Lower leg skin (tissue), 4 donors: ENCODE measurements around the gene MARCHF10. TPM values are rescaled to one million over a fixed set of nuclear protein-coding genes. Genes with fewer than 3 reads are reported as not detected.

Experiments
- DNase-seq, 2 donors: peaks; one replicate each; pipeline ENCODE4 v3.0.0-alpha.2; 2019; ENCODE audit warnings: low spot score in 2 of 2
- H3K4me3 ChIP-seq: fragments of 200-600 bp; sonication (generic); 2 replicates; pipeline ENCODE4 v1.5.1; 2017; ENCODE audit warnings: mild to moderate bottlenecking, low read depth; ENCODE audit not compliant: poor library complexity, severe bottlenecking
- POLR2A ChIP-seq, 2 donors: fragments of 450-650 bp; IDR thresholded peaks; one replicate each; pipeline ENCODE4 v1.6.1; 2016 to 2017; ENCODE audit warnings: antibody characterized with exemption in 2 of 2, mild to moderate bottlenecking in 1 of 2, moderate library complexity in 1 of 2
- WGBS, 2 donors: methylation state at CpG; one replicate each; pipeline ENCODE4 v1.1.5; 2018; 5-methylcytosine and 5-hydroxymethylcytosine counted together
- intact Hi-C: fragments of 100-400 bp; cut with DNase I; formaldehyde crosslinking; loops from one replicate; pipeline ENCODE4 v1.15.0; 2023; ENCODE audit warnings: low total_unique reads
- total RNA-seq, 4 donors: library from RNA; depleted of rRNA; stranded (reverse); fragments of >200 nt; gene quantifications; one replicate each; pipeline ENCODE4 v1.1.0, GENCODE V29; 2016
- TF ChIP-seq, protein P1 (sequence below), 3 donors: fragments of 450-650 bp; IDR thresholded peaks; one replicate each; pipeline ENCODE4 v1.5.1; 2016; ENCODE audit warnings: antibody characterized with exemption in 3 of 3, mild to moderate bottlenecking in 3 of 3, moderate library complexity in 2 of 3

MARCHF10 gene
- total RNA-seq, 4 donors from 2014 or later, result not detected

DNA sequence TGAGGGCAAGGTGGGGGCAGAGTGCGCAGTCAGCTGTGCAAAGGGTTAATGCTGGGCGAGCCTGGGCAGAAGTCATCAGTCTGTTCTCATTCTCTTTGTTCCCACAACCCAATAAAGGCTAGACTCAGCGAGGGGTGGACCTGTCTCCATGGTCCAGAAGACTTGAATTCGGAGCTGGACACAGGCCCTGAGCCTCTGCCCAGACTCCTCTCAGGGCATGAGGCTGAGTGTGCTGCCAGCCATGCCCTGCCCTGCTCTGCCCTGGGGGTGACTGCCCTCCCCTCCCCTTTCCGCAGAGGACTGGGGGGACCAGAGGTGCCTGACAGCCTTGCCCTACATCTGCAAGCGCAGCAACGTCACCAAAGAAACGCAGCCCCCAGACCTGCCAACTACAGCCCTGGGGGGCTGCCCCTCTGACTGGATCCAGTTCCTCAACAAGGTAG is 126.2 kb downstream of the MARCHF10 start:
- 72 to 77% methylated on average over 6 to 7 of the region's 8 CpGs for WGBS, 2 donors
- no peak for DNase-seq
- intact Hi-C loops, result no loop called here
- TF ChIP-seq POLR2A (IDR thresholded peaks at IDR 0.05), result no peak
- TF ChIP-seq, protein P1, sequence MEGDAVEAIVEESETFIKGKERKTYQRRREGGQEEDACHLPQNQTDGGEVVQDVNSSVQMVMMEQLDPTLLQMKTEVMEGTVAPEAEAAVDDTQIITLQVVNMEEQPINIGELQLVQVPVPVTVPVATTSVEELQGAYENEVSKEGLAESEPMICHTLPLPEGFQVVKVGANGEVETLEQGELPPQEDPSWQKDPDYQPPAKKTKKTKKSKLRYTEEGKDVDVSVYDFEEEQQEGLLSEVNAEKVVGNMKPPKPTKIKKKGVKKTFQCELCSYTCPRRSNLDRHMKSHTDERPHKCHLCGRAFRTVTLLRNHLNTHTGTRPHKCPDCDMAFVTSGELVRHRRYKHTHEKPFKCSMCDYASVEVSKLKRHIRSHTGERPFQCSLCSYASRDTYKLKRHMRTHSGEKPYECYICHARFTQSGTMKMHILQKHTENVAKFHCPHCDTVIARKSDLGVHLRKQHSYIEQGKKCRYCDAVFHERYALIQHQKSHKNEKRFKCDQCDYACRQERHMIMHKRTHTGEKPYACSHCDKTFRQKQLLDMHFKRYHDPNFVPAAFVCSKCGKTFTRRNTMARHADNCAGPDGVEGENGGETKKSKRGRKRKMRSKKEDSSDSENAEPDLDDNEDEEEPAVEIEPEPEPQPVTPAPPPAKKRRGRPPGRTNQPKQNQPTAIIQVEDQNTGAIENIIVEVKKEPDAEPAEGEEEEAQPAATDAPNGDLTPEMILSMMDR (IDR thresholded peaks at IDR 0.05), result no peak
- H3K4me3 ChIP-seq, result no peak overlapping the region

DNA sequence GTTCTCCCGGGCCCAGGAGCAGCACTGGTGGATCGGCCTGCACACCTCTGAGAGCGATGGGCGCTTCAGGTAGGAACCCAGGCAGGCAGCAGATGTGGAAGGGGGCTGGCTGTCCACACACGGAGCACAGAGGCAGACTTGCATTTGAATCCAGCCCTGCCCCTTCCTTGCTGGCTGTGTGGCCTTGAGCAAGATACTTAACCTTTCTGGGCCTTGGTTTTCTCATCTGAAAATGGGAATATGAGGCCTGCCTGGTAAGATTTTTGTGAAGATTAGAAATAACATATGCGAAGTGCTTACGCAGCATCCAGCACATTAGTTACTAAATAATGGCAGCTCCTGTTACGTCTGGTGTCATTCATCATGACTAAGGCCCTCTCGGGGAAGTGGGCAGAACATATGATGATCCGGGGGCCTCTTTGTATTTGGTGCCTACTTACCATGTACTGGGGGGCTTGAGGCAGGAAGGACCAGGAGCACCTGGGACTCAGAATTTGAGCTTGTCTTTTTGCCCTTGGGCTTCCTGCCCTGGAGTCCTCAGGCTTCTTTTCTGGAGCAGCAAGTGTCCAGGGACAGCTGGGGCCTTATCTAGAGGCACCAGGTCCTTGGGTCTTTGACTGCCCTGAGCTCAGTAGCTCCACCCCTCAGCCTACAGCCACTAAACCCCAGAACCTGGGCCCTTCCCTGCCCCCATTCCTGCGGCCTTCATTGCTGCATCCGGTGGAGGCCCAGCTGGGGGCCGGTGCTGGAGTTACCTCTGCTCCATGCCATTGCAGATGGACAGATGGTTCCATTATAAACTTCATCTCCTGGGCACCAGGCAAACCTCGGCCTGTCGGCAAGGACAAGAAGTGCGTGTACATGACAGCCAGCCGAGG is 126.8 kb downstream of the MARCHF10 start:
- WGBS, 2 donors, result 71 to 84% methylated on average over 17 of the region's 17 CpGs
- no peak for TF ChIP-seq POLR2A (IDR thresholded peaks at IDR 0.05)
- TF ChIP-seq, protein P1 (IDR thresholded peaks at IDR 0.05), result no peak
- intact Hi-C loops, result no loop called here
- H3K4me3 ChIP-seq, result no peak overlapping the region
- no peak for DNase-seq

DNA sequence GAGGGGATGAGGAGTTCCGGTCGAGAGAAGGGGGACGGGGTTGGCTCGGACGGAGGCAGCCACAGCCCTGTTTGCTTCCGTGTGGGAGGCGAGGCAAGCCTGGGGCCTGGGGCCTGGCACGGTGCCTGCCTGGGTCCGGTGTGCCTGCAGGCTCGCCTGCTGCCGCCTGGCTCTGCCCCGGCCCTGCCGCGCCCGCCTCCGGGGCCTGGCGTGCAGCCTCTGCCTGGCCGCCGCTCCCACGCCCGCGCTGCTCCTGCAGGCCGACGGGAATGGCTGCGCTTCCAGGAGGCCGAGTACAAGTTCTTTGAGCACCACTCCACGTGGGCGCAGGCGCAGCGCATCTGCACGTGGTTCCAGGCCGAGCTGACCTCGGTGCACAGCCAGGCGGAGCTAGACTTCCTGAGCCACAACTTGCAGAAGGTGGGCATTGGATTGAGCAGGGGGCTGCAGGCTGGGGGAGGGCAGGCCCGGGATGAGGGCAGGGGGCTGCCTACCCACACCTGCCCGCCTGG is 127.5 kb downstream of the MARCHF10 start:
- no peak overlapping the region for H3K4me3 ChIP-seq
- no peak for DNase-seq
- no peak for TF ChIP-seq POLR2A (IDR thresholded peaks at IDR 0.05)
- TF ChIP-seq, protein P1 (IDR thresholded peaks at IDR 0.05), result no peak
- intact Hi-C loops, result no loop called here
- WGBS, 2 donors, result 48 to 69% methylated on average over 17 to 23 of the region's 36 CpGs

DNA sequence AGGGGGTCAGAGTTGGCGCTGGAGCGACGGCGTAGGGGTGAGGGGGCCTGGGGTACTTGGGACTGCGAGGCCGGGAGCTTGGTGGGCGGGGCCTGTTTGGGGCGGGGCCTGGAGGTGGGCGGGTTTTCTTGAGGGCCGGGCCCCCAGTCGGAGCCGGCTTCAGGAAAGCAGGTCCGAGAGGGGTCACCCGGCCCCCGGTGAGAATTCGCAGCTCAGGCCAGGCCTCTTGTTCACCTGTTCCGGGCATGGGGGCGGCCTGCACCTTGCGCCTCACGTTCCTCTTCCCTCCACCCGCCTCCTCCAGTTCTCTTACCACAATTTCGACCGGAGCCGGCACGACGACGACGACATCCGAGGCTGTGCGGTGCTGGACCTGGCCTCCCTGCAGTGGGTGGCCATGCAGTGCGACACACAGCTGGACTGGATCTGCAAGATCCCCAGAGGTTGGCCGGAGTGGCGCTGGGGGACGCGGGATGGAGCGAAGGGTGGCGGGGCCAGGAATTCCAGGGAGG is 128.2 kb downstream of the MARCHF10 start:
- no peak for DNase-seq

DNA sequence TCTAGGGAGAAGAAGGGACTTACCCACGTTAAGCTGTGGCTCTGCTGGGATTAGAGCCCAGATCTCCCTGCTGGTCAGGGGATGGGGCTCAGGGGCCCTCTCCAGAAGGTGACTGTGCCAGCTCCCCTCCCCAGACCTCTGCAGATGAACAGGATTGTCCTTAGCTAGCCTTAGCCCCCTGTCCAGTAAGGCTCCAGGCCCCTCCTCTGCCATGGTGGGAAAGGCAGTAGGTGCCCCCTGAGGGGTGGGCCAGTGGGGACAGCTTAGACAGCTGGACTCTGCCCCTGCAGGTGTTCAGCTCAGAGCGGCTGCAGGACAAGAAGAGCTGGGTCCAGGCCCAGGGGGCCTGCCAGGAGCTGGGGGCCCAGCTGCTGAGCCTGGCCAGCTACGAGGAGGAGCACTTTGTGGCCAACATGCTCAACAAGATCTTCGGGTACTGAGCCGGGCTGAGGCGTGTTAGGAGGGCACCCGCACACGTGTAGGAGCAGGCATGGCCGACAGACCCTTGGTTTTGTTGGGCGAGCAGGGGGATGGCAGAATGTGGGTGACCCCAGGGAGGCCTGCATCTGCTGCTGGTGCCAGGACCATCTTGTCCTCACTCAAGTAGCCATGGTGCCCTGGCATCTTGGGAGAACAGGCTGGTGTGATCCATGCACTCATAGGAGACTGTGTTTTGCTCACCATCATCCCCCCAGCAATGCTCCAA is 129.7 kb downstream of the MARCHF10 start:
- H3K4me3 ChIP-seq, result no peak overlapping the region
- DNase-seq, result no peak
- 91 to 92% methylated on average over 9 to 10 of the region's 10 CpGs for WGBS, 2 donors
- TF ChIP-seq POLR2A (IDR thresholded peaks at IDR 0.05), result no peak
- TF ChIP-seq, protein P1 (IDR thresholded peaks at IDR 0.05), result no peak
- intact Hi-C loops, result no loop called here

More for the DNA sequence above, 128.2 kb downstream of the MARCHF10 start:
- TF ChIP-seq, protein P1 (IDR thresholded peaks at IDR 0.05), result no peak
- TF ChIP-seq POLR2A (IDR thresholded peaks at IDR 0.05), result no peak
- no peak overlapping the region for H3K4me3 ChIP-seq
- 88% methylated on average over 36 of the region's 37 CpGs for WGBS, 2 donors
- intact Hi-C loops, result no loop called here
